ENCODE results near the gene HTRA1. TPM values are rescaled to one million over a fixed set of nuclear protein-coding genes. Genes with fewer than 3 reads are reported as not detected.
A peak's percentile ranks its signal among the peaks of the same experiment; 100 is the strongest.

The HTRA1 gene
- polyA plus RNA-seq, 3 donors, result 0.84 to 4.7 (median 2.2) TPM

- H3K27ac ChIP-seq (ENCODE audit: low read depth in 1 of 2, low read length in 2 of 2), result peak overlapping the region; percentile 42 to 73
- H3K79me2 ChIP-seq (ENCODE audit: insufficient read depth, low read length), result no peaks in the 10 kb centered on the region
- peaks cover 0 to under 1% of the 10 kb centered on the region in 2 donors for H3K9me3 ChIP-seq (replicated peaks in 1 of 2; ENCODE audit: control insufficient read depth in 1 of 2, insufficient read depth in 1 of 2, low read length in 2 of 2)
- Mint-ChIP-seq H3K27ac (peak overlapping the region; percentile 72 to 91 (median 76)), H3K4me3 (peak overlapping the region in 1 of 2 donors; percentile 68), H3K9me3 (no peaks in the 10 kb centered on the region), H3K36me3 (peaks cover 3 to 19% of the 10 kb centered on the region in 2 donors), H3K27me3 (ENCODE audit: low read depth in 3 of 3) (peaks cover 38 to 44% (median 38%) of the 10 kb centered on the region in 3 donors), H3K4me1 (peaks cover 70% of the 10 kb centered on the region)
- peak overlapping the region; percentile 43 for H3K4me2 ChIP-seq (replicated peaks; ENCODE audit: extremely low read depth, low read length, poor library complexity, severe bottlenecking)
- H3K36me3 ChIP-seq (replicated peaks in 1 of 2; ENCODE audit: control insufficient read depth in 1 of 2, insufficient read depth in 2 of 2, low read length in 2 of 2), result no peaks in the 10 kb centered on the region
- H2AFZ ChIP-seq (ENCODE audit: insufficient read depth, low read depth, low read length, poor library complexity, severe bottlenecking), result no peak overlapping the region
- peaks cover 14 to 30% of the 10 kb centered on the region in 2 donors for H3K27me3 ChIP-seq (ENCODE audit: control insufficient read depth in 2 of 2, insufficient read depth in 2 of 2, low read length in 2 of 2)
- peaks cover 49 to 60% of the 10 kb centered on the region in 2 donors for H3K4me1 ChIP-seq (ENCODE audit: control insufficient read depth in 1 of 2, insufficient read depth in 2 of 2, low read length in 2 of 2)
- peak; percentile 82 to 94 (median 93) for DNase-seq
- intact Hi-C loops (cut with micrococcal nuclease), result loop anchor here in 1 of 2 donors (2.0 kb wide), 1 partner anchor 94 kb away; the partner anchor contains the start of gene PLEKHA1
- no peak for TF ChIP-seq CTCF (IDR thresholded peaks at IDR 0.05)
- H4K20me1 ChIP-seq (ENCODE audit: insufficient read depth, low read length), result no peaks in the 10 kb centered on the region
- 6% methylated on average over 2 of the region's 11 CpGs for WGBS (ENCODE audit: insufficient coverage)
- H3K4me3 ChIP-seq (replicated peaks in 1 of 3; ENCODE audit: low read depth in 2 of 3, low read length in 3 of 3), result peak overlapping the region in 1 of 3 experiments; percentile 25
- peak overlapping the region; percentile 38 for H3K9ac ChIP-seq (ENCODE audit: insufficient read depth, low read length, poor library complexity, severe bottlenecking)
These were observed 7.8 kb downstream of the HTRA1 start for GRCh38 chr10:122468926-122469781.

GRCh38 chr10:122469848-122470247 lies 8.5 kb downstream of the HTRA1 start:
- Mint-ChIP-seq H3K9me3 (no peaks in the 10 kb centered on the region), H3K4me3 (peak overlapping the region in 1 of 2 donors; percentile 46), H3K27ac (peak overlapping the region in 6 of 7 donors; percentile 41 to 91 (median 74)), H3K4me1 (peaks cover 74% of the 10 kb centered on the region), H3K27me3 (ENCODE audit: low read depth in 3 of 3) (peaks cover 36 to 44% (median 38%) of the 10 kb centered on the region in 3 donors), H3K36me3 (peaks cover 3 to 13% of the 10 kb centered on the region in 2 donors)
- no peaks in the 10 kb centered on the region for H3K79me2 ChIP-seq (ENCODE audit: insufficient read depth, low read length)
- WGBS (ENCODE audit: insufficient coverage), result 64% methylated on average over 2 of the region's 4 CpGs
- TF ChIP-seq CTCF (IDR thresholded peaks at IDR 0.05), result no peak
- H3K9me3 ChIP-seq (replicated peaks in 1 of 2; ENCODE audit: control insufficient read depth in 1 of 2, insufficient read depth in 1 of 2, low read length in 2 of 2), result no peaks in the 10 kb centered on the region
- intact Hi-C loops (cut with micrococcal nuclease), result loop anchor here in 1 of 2 donors (2.0 kb wide), 1 partner anchor 95 kb away; the partner anchor contains the start of gene PLEKHA1
- no peaks in the 10 kb centered on the region for H4K20me1 ChIP-seq (ENCODE audit: insufficient read depth, low read length)
- peaks cover 7 to 27% of the 10 kb centered on the region in 2 donors for H3K27me3 ChIP-seq (ENCODE audit: control insufficient read depth in 2 of 2, insufficient read depth in 2 of 2, low read length in 2 of 2)
- peak overlapping the region in 1 of 2 donors; percentile 69 for H3K27ac ChIP-seq (ENCODE audit: low read depth in 1 of 2, low read length in 2 of 2)
- no peak overlapping the region for H3K9ac ChIP-seq (ENCODE audit: insufficient read depth, low read length, poor library complexity, severe bottlenecking)
- H2AFZ ChIP-seq (ENCODE audit: insufficient read depth, low read depth, low read length, poor library complexity, severe bottlenecking), result no peak overlapping the region
- H3K36me3 ChIP-seq (replicated peaks in 1 of 2; ENCODE audit: control insufficient read depth in 1 of 2, insufficient read depth in 2 of 2, low read length in 2 of 2), result no peaks in the 10 kb centered on the region
- H3K4me3 ChIP-seq (replicated peaks in 1 of 3; ENCODE audit: low read depth in 2 of 3, low read length in 3 of 3), result peak overlapping the region in 1 of 3 experiments; percentile 25
- H3K4me1 ChIP-seq (ENCODE audit: control insufficient read depth in 1 of 2, insufficient read depth in 2 of 2, low read length in 2 of 2), result peaks cover 53 to 67% of the 10 kb centered on the region in 2 donors
- DNase-seq, result no peak
- H3K4me2 ChIP-seq (replicated peaks; ENCODE audit: extremely low read depth, low read length, poor library complexity, severe bottlenecking), result no peak overlapping the region
